A549 (cell line): ENCODE data around the gene RPS6KA6.

ENCODE experiments used
- CTCF ChIP-seq: fragments of >200 bp; sonication (Bioruptor Twin); formaldehyde crosslinking; IDR thresholded peaks from 3 replicates; pipeline ENCODE4 v1.5.1; 2016
- ELK1 ChIP-seq: fragments of 150-350 bp; IDR thresholded peaks from 2 replicates; pipeline ENCODE4 v1.6.1; 2014; ENCODE audit warnings: low read depth, mild to moderate bottlenecking, low read length
- EP300 ChIP-seq, 2 experiments: fragments of >200 bp; sonication (Bioruptor Twin); formaldehyde crosslinking; IDR thresholded peaks; 2 replicates in 1 of 2; 3 replicates in 1 of 2; pipeline ENCODE4 v1.6.1; 2016 to 2017
- ESRRA ChIP-seq: fragments of 150-350 bp; IDR thresholded peaks from 2 replicates; pipeline ENCODE4 v1.6.1; 2014; ENCODE audit warnings: mild to moderate bottlenecking, low read length, borderline replicate concordance
- JUNB ChIP-seq: fragments of >200 bp; sonication (Bioruptor Twin); formaldehyde crosslinking; IDR thresholded peaks from 2 replicates; pipeline ENCODE4 v1.6.1; 2016
- KDM5A ChIP-seq: fragments of 200-600 bp; sonication (generic); IDR thresholded peaks from 2 replicates; pipeline ENCODE4 v1.6.1; 2016; ENCODE audit warnings: antibody characterized with exemption, mild to moderate bottlenecking
- MAX ChIP-seq: IDR thresholded peaks from 2 replicates; pipeline ENCODE4 v1.6.1; 2012
- NFE2L2 ChIP-seq: fragments of 150-350 bp; conservative IDR thresholded peaks from 2 replicates; pipeline ENCODE4 v1.6.1; 2014; ENCODE audit warnings: low read length
- POLR2A ChIP-seq: IDR thresholded peaks from 2 replicates; pipeline ENCODE4 v1.6.1; 2012; ENCODE audit warnings: mild to moderate bottlenecking, low read length
- RAD21 ChIP-seq, 2 experiments: fragments of >200 bp in 1 of 2; sonication (Bioruptor Twin) in 1 of 2; formaldehyde crosslinking in 1 of 2; IDR thresholded peaks in 1 of 2; conservative IDR thresholded peaks in 1 of 2; 2 replicates in 1 of 2; 3 replicates in 1 of 2; pipeline ENCODE4 v1.6.1; 2012 to 2018; ENCODE audit warnings: inconsistent platforms in 1 of 2
- ZFP36 ChIP-seq: fragments of 450-650 bp; IDR thresholded peaks from 2 replicates; pipeline ENCODE4 v1.6.1; 2014; ENCODE audit warnings: borderline replicate concordance; ENCODE audit not compliant: partially characterized antibody

GRCh38 chrX:84168095-84168494, 19.9 kb downstream of the RPS6KA6 start:
- no peak for TF ChIP-seq ELK1
- TF ChIP-seq EP300 (IDR thresholded peaks at IDR 0.05), result no peak
- no peak for TF ChIP-seq ESRRA
- no peak for TF ChIP-seq NFE2L2
- no peak for TF ChIP-seq POLR2A
- TF ChIP-seq CTCF, result no peak
- no peak for TF ChIP-seq ZFP36
- TF ChIP-seq RAD21 (conservative IDR thresholded peaks at IDR 0.05 in 1 of 2, IDR thresholded peaks at IDR 0.05 in 1 of 2), result no peak
- TF ChIP-seq JUNB, result peak; percentile 28; the same call in 1 of the 2 replicates
- no peak for TF ChIP-seq KDM5A
- TF ChIP-seq MAX, result no peak
